GM21786 (cell line): Measurements from ENCODE around the gene PGM2L1.
"Not testable (repeated sequence)": the region's sequence is repeated elsewhere in the genome, so short reads cannot be mapped to it uniquely, and the experiment has no call there.

Experiments used
- ATAC-seq: cut with Tn5 transposase; IDR thresholded peaks from one replicate; pipeline ENCODE4 v1.9.1; 2021; ENCODE audit not compliant: unreplicated experiment

PGM2L1 gene

GRCh38 chr11:74403607-74404321 lies 5.5 kb upstream of the PGM2L1 start:
- ATAC-seq: no peak

GRCh38 chr11:74400606-74401005 lies 2.4 kb upstream of the PGM2L1 start:
- ATAC-seq: no peak

GRCh38 chr11:74397501-74398243 lies 561 bp downstream of the PGM2L1 start:
- ATAC-seq: no peak

- ATAC-seq: no peak
Measured at GRCh38 chr11:74392256-74392655, 6.0 kb downstream of the PGM2L1 start.

GRCh38 chr11:74391193-74391592 lies 7.0 kb downstream of the PGM2L1 start:
- no peak for ATAC-seq

GRCh38 chr11:74390697-74391096 lies 7.5 kb downstream of the PGM2L1 start:
- ATAC-seq: no peak

- peak; percentile 48 for ATAC-seq
Measured at GRCh38 chr11:74388678-74389327, 9.4 kb downstream of the PGM2L1 start.

- no peak for ATAC-seq
Measured at GRCh38 chr11:74384641-74385040, 13.6 kb downstream of the PGM2L1 start.

- ATAC-seq: no peak
Measured at GRCh38 chr11:74380746-74381439, 17.3 kb downstream of the PGM2L1 start.

GRCh38 chr11:74377689-74378088 lies 20.5 kb downstream of the PGM2L1 start:
- no peak for ATAC-seq

- no peak for ATAC-seq
Measured at GRCh38 chr11:74373382-74373781, 24.9 kb downstream of the PGM2L1 start.

GRCh38 chr11:74371269-74372052 lies 26.8 kb downstream of the PGM2L1 start:
- no peak for ATAC-seq

- no peak for ATAC-seq
Measured at GRCh38 chr11:74370123-74370522, 28.1 kb downstream of the PGM2L1 start.

- no peak for ATAC-seq
Measured at GRCh38 chr11:74367881-74368280, 30.4 kb downstream of the PGM2L1 start.

GRCh38 chr11:74366576-74366975 lies 31.7 kb downstream of the PGM2L1 start:
- ATAC-seq: no peak

- ATAC-seq: not testable (repeated sequence)
Measured at GRCh38 chr11:74365805-74366204, 32.4 kb downstream of the PGM2L1 start.

GRCh38 chr11:74357449-74357848 lies 40.8 kb downstream of the PGM2L1 start:
- no peak for ATAC-seq

GRCh38 chr11:74355626-74356025 lies 42.6 kb downstream of the PGM2L1 start:
- no peak for ATAC-seq

- no peak for ATAC-seq
Measured at GRCh38 chr11:74354036-74354435, 44.2 kb downstream of the PGM2L1 start.

GRCh38 chr11:74347381-74347780 lies 50.9 kb downstream of the PGM2L1 start:
- ATAC-seq: no peak

- ATAC-seq: no peak
Measured at GRCh38 chr11:74345420-74345819, 52.8 kb downstream of the PGM2L1 start.
